ENCODE measurements around the gene PHYKPL.

DNA sequence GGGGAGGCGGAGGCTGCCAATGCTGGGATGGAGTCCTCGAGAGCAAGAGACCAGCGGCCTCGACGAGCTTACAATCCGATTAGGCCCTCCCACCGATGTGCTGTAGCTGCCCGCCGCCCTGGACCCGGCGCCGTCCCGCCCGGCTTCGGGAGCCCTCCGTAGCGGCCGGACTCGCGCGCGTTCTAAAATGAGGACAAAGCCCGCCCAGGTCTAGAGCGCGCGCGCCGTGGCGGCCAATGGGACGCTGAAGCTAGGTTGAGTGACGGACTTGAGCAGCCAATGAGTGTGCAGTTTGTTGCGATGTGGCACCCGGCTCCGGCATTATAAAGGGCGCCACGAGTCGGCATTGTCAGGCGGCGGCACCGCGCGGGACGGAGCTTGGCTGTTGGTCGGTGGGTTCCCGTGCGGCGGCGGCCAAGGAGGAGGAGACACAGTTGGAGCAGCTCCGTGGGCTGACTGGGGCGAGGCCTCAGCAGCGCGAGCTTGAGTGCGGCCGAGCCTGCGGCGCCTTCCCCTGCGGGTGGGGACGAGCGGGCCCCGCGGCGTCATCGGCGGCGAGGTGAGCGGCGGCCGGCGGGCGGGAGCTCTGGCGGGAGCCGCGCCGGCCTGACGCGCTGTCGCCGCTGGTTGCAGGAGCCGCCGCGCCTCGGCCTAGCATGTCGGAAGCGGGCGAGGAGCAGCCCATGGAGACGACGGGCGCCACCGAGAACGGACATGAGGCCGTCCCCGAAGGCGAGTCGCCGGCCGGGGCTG is 28.2 kb downstream of the PHYKPL start, which contains the start of gene HNRNPAB:
- TF ChIP-seq CTCF (IDR thresholded peaks at IDR 0.05) (no peak), POLR2A (IDR thresholded peaks at IDR 0.05) (peak in 1 of 2 donors; percentile 96)
